ENCODE measurements around the gene PACRG. TPM values are rescaled to one million over a fixed set of nuclear protein-coding genes. Genes with fewer than 3 reads are reported as not detected.

The PACRG gene
- total and polyA plus RNA-seq, 3 donors from 2014 or later: 54.0 to 84.6 (median 81.7) TPM

DNA sequence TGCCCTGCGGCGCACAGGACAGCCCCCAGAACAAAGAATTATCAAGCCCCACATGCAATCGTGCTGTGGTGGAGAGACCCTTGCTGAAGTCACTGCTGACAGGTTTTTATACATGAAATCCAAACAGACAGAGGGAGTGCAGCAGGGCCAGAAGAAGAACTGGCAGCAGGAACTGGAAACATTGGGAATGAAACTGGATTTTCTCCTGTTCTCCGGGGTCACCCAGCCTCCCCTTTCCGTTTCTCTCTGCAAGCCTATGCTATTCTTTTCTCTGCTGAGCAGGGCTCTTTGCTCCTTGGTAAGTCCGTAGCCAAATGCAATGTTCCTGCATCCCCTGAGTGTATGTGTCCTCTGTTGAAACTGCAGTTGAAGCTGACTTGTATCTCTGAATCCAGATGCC, 623.2 kb downstream of the PACRG start:
- intact Hi-C loops (cut with DNase I; ENCODE audit: low total_unique reads): no loop called here
- no peaks in the 10 kb centered on the region for H3K36me3 ChIP-seq (ENCODE audit: low read depth, missing control alignments)
- peak overlapping the region in 1 of 2 donors; percentile 47 for H3K27ac ChIP-seq
- WGBS, 2 donors: 67 to 77% methylated on average over 6 of the region's 6 CpGs
- H3K4me3 ChIP-seq: no peak overlapping the region
- no peaks in the 10 kb centered on the region for H3K27me3 ChIP-seq
- no peak for TF ChIP-seq POLR2A (IDR thresholded peaks at IDR 0.05)
- TF ChIP-seq, protein P1, sequence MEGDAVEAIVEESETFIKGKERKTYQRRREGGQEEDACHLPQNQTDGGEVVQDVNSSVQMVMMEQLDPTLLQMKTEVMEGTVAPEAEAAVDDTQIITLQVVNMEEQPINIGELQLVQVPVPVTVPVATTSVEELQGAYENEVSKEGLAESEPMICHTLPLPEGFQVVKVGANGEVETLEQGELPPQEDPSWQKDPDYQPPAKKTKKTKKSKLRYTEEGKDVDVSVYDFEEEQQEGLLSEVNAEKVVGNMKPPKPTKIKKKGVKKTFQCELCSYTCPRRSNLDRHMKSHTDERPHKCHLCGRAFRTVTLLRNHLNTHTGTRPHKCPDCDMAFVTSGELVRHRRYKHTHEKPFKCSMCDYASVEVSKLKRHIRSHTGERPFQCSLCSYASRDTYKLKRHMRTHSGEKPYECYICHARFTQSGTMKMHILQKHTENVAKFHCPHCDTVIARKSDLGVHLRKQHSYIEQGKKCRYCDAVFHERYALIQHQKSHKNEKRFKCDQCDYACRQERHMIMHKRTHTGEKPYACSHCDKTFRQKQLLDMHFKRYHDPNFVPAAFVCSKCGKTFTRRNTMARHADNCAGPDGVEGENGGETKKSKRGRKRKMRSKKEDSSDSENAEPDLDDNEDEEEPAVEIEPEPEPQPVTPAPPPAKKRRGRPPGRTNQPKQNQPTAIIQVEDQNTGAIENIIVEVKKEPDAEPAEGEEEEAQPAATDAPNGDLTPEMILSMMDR (IDR thresholded peaks at IDR 0.05): no peak
- no peaks in the 10 kb centered on the region for H3K9me3 ChIP-seq
- DNase-seq: no peak
- peaks cover 60% of the 10 kb centered on the region for H3K4me1 ChIP-seq

DNA sequence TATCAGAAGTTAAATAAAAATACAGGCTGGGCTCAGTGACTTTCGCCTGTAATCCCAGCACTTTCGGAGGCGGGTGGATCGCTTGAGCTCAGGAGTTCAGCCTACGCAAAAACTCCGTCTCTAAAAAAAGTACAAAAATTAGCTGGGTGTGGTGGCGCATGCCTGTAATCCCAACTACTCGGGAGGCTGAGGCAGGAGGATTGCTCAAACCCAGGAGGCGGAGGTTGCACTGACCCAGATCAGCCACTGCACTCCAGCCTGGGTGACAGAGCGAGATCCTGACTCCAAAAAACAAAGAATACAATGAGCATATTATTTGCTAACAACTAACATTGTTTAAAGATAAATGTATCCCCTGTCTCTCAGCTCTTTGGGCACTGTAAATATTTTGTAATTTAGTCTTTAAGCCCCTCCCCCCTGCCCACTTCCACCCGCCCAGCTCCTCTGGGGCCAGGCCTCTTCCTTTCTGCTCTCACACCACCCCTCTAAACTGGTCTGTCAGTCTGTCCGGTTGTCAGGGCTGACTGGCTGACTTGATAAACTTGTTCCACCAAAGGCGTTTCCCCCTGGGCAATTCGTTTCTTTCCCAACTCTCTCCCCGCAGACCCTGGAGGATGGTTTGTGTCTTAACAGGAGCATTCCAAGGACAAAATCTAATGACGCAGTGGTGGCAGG, 624.4 kb downstream of the PACRG start:
- 75 to 79% methylated on average over 16 of the region's 16 CpGs for WGBS, 2 donors
- intact Hi-C loops (cut with DNase I; ENCODE audit: low total_unique reads): no loop called here
- Histone ChIP-seq H3K9me3 (no peaks in the 10 kb centered on the region), H3K27me3 (no peaks in the 10 kb centered on the region), H3K4me3 (no peak overlapping the region), H3K27ac (peak overlapping the region; percentile 31 to 47), H3K4me1 (peaks cover 65% of the 10 kb centered on the region), H3K36me3 (ENCODE audit: low read depth, missing control alignments) (no peaks in the 10 kb centered on the region)
- no peak for TF ChIP-seq POLR2A (IDR thresholded peaks at IDR 0.05)
- TF ChIP-seq, protein P1 (IDR thresholded peaks at IDR 0.05): no peak
- peak; percentile 37 for DNase-seq

DNA sequence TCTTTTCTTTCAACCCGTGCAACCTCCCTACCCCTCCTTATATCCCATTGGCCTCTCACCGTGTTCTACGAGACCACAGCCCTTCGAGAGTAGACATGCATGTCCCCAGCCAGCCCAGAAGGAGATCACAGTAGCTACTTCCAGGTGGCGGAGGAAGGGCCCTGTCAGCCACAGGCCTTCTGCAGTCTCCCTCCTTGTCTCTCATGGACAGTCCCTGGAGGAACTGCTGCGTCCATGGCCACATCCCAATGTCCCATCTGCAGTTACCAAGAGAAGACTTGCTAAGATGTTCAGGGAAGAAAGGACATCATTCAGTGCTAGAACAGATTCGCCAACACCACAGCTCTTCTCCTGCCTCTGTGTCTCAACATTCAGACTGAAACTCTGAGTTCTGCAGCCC, 625.2 kb downstream of the PACRG start:
- Histone ChIP-seq H3K27me3 (no peaks in the 10 kb centered on the region), H3K9me3 (no peaks in the 10 kb centered on the region), H3K27ac (peak overlapping the region; percentile 39 to 66), H3K4me3 (no peak overlapping the region), H3K36me3 (ENCODE audit: low read depth, missing control alignments) (no peaks in the 10 kb centered on the region), H3K4me1 (peaks cover 65% of the 10 kb centered on the region)
- WGBS, 2 donors: 86 to 91% methylated on average over 7 of the region's 7 CpGs
- DNase-seq: no peak
- no peak for TF ChIP-seq POLR2A (IDR thresholded peaks at IDR 0.05)
- TF ChIP-seq, protein P1 (IDR thresholded peaks at IDR 0.05): no peak
- intact Hi-C loops (cut with DNase I; ENCODE audit: low total_unique reads): no loop called here

DNA sequence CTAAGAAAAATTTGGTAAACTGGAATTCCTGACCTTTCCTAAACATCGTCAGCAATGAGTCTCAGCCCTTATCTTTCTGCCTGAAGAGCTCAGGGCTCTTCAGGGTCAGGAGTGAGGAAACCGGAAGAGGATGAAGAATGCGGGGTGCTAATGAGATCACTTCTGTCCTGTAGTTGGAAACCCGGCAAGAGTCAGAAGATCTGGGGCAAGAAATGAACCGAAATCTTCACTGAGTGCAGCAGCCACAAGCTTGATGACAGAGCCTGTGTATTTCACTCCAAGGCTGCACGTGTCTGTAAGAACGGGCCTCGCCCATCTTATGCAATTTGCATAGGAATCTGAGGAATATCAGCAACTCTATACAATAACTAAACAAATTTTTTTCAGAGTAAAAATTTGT, 626.3 kb downstream of the PACRG start:
- intact Hi-C loops (cut with DNase I; ENCODE audit: low total_unique reads): no loop called here
- WGBS, 2 donors: 44 to 77% methylated on average over 8 of the region's 8 CpGs
- DNase-seq: peak; percentile 50

More for the DNA sequence above, 626.3 kb downstream of the PACRG start:
- Histone ChIP-seq H3K27ac (peak overlapping the region; percentile 39 to 66), H3K4me3 (no peak overlapping the region), H3K4me1 (peaks cover 56% of the 10 kb centered on the region), H3K27me3 (no peaks in the 10 kb centered on the region), H3K9me3 (no peaks in the 10 kb centered on the region), H3K36me3 (ENCODE audit: low read depth, missing control alignments) (no peaks in the 10 kb centered on the region)
- TF ChIP-seq POLR2A (IDR thresholded peaks at IDR 0.05): no peak
- TF ChIP-seq, protein P1 (IDR thresholded peaks at IDR 0.05): no peak

Measured in testis (tissue), 3 donors.